DND-41 (cell line): ENCODE data around the gene TMEM106B.
"Not testable (repeated sequence)": the region's sequence is repeated elsewhere in the genome, so short reads cannot be mapped to it uniquely, and the experiment has no call there.

Source experiments
- ATAC-seq: fragments of 200-7000 bp; cut with Tn5 transposase; 3 replicates; pipeline ENCODE4 v1.9.1; 2021; ENCODE audit warnings: low read depth; ENCODE audit not compliant: insufficient read depth
- DNase-seq: peaks from one replicate; pipeline ENCODE4 v3.0.0-alpha.2; 2020
- H2AFZ ChIP-seq: 2 replicates; pipeline ENCODE4 v1.6.0; 2012; ENCODE audit warnings: low read depth, low read length
- H3K27ac ChIP-seq: 2 replicates; pipeline ENCODE4 v1.5.1; 2012; ENCODE audit warnings: low read length, inconsistent platforms
- H3K27me3 ChIP-seq: fragments of 200-600 bp; sonication (generic); 2 replicates; pipeline ENCODE4 v1.6.0; 2012; ENCODE audit warnings: low read length, mild to moderate bottlenecking, inconsistent platforms; ENCODE audit not compliant: insufficient read depth, poor library complexity
- H3K36me3 ChIP-seq: 2 replicates; pipeline ENCODE4 v1.5.1; 2012; ENCODE audit warnings: low read length, inconsistent platforms; ENCODE audit not compliant: insufficient read depth
- H3K4me1 ChIP-seq: 2 replicates; pipeline ENCODE4 v1.5.1; 2012; ENCODE audit warnings: mild to moderate bottlenecking, low read length; ENCODE audit not compliant: insufficient read depth
- H3K4me2 ChIP-seq: 2 replicates; pipeline ENCODE4 v1.6.0; 2012; ENCODE audit warnings: mild to moderate bottlenecking, moderate library complexity, low read length, inconsistent platforms; ENCODE audit not compliant: insufficient read depth
- H3K4me3 ChIP-seq, 2 experiments: fragments of 200-600 bp in 1 of 2; shearing (Covaris generic) in 1 of 2; 2 replicates each; pipeline ENCODE4 v1.5.1; 2012 to 2016; ENCODE audit warnings: inconsistent platforms in 2 of 2, low read length in 2 of 2, mild to moderate bottlenecking in 2 of 2, low read depth in 1 of 2, moderate library complexity in 1 of 2
- H3K79me2 ChIP-seq: 2 replicates; pipeline ENCODE4 v1.6.0; 2012; ENCODE audit warnings: low read length, inconsistent platforms; ENCODE audit not compliant: insufficient read depth
- H3K9ac ChIP-seq: 2 replicates; pipeline ENCODE4 v1.6.0; 2012; ENCODE audit warnings: low read depth, mild to moderate bottlenecking, inconsistent platforms, low read length, moderate library complexity
- H3K9me3 ChIP-seq: 2 replicates; pipeline ENCODE4 v1.5.1; 2012; ENCODE audit warnings: low read length, moderate library complexity, mild to moderate bottlenecking, inconsistent platforms; ENCODE audit not compliant: insufficient read depth, severe bottlenecking
- H4K20me1 ChIP-seq: 2 replicates; pipeline ENCODE4 v1.6.0; 2012; ENCODE audit warnings: low read length; ENCODE audit not compliant: insufficient read depth
- CTCF ChIP-seq: IDR thresholded peaks from 2 replicates; pipeline ENCODE4 v1.5.1; 2012; ENCODE audit warnings: borderline replicate concordance, low read length, moderate library complexity, mild to moderate bottlenecking; ENCODE audit not compliant: poor library complexity, severe bottlenecking; ENCODE audit errors: extremely low read depth
- EZH2 ChIP-seq: IDR thresholded peaks from 3 replicates; pipeline ENCODE4 v1.6.1; 2012; ENCODE audit warnings: borderline replicate concordance, low read depth, mild to moderate bottlenecking, moderate library complexity, low read length, inconsistent platforms; ENCODE audit not compliant: severe bottlenecking

TMEM106B gene

GRCh38 chr7:12211054-12211710 lies at the start of gene TMEM106B:
Gene TMEM106B (plus strand): TSS chr7:12211294. CDS start chr7:12214811, 3,517 bp downstream.
- H2AFZ ChIP-seq: no peak within 1 kb of the TSS
- H3K79me2 ChIP-seq: no peaks in the 10 kb centered on the region
- no peaks in the 10 kb centered on the region for H3K4me1 ChIP-seq
- H3K36me3 ChIP-seq: no peaks in the 10 kb centered on the region
- no peak for DNase-seq
- ATAC-seq: no peak
- no peak within 1 kb of the TSS for H3K27ac ChIP-seq
- H3K9ac ChIP-seq: no peak within 1 kb of the TSS
- H3K4me2 ChIP-seq: no peak within 1 kb of the TSS
- no peaks in the 10 kb centered on the region for H4K20me1 ChIP-seq
- H3K4me3 ChIP-seq: no peak within 1 kb of the TSS
- TF ChIP-seq EZH2 (no peak), CTCF (no peak)
- no peaks in the 10 kb centered on the region for H3K27me3 ChIP-seq
- no peaks in the 10 kb centered on the region for H3K9me3 ChIP-seq

- no peak overlapping the region for H3K27ac ChIP-seq
- no peaks in the 10 kb centered on the region for H3K27me3 ChIP-seq
- H3K9ac ChIP-seq: no peak overlapping the region
- H3K4me3 ChIP-seq: no peak overlapping the region
- no peaks in the 10 kb centered on the region for H3K9me3 ChIP-seq
- no peak for ATAC-seq
- H3K79me2 ChIP-seq: no peaks in the 10 kb centered on the region
- H3K4me1 ChIP-seq: no peaks in the 10 kb centered on the region
- H3K4me2 ChIP-seq: no peak overlapping the region
- no peak overlapping the region for H2AFZ ChIP-seq
- TF ChIP-seq EZH2 (no peak), CTCF (no peak)
- no peak for DNase-seq
- no peaks in the 10 kb centered on the region for H3K36me3 ChIP-seq
- H4K20me1 ChIP-seq: no peaks in the 10 kb centered on the region
These were observed 48.5 kb upstream of the TMEM106B start for GRCh38 chr7:12162415-12163113.

- not testable (repeated sequence) for ATAC-seq, H4K20me1 ChIP-seq, H3K27me3 ChIP-seq
These were observed 43.0 kb upstream of the TMEM106B start for GRCh38 chr7:12168065-12168464.

GRCh38 chr7:12169981-12170820 lies 40.9 kb upstream of the TMEM106B start:
- DNase-seq, H3K4me2 ChIP-seq, H3K27me3 ChIP-seq, H3K4me1 ChIP-seq, H3K4me3 ChIP-seq, H2AFZ ChIP-seq, H3K79me2 ChIP-seq, H3K27ac ChIP-seq, H4K20me1 ChIP-seq, H3K36me3 ChIP-seq, H3K9me3 ChIP-seq, ATAC-seq, H3K9ac ChIP-seq: not testable (repeated sequence)

More at GRCh38 chr7:12168065-12168464, 43.0 kb upstream of the TMEM106B start:
- not testable (repeated sequence) for H2AFZ ChIP-seq, H3K9me3 ChIP-seq, H3K9ac ChIP-seq, H3K4me3 ChIP-seq, DNase-seq, H3K36me3 ChIP-seq, H3K4me1 ChIP-seq, H3K4me2 ChIP-seq, H3K27ac ChIP-seq, H3K79me2 ChIP-seq
